K562 (cell line): ENCODE data around the gene COL23A1. TPM values are rescaled to one million over a fixed set of nuclear protein-coding genes. Genes with fewer than 3 reads are reported as not detected.
A peak's percentile ranks its signal among the peaks of the same experiment; 100 is the strongest.

Experiments used
- ATAC-seq: fragments of 200-7000 bp; cut with Tn5 transposase; 3 replicates; pipeline ENCODE4 v1.9.1; 2020; ENCODE audit warnings: moderate library complexity
- BruUV-seq: library from RNA; stranded (reverse); fragments of 400-500 nt; replicated peaks from 2 replicates; lab custom pipeline; 2021; lab: Mats Ljungman, UMichigan
- CTCF ChIA-PET: fragments of 300-600 bp; formaldehyde crosslinking; extraction: SDS; loops from one replicate; lab custom pipeline; 2021; ENCODE audit warnings: low intra/inter-chr PET ratio; lab: Yijun Ruan, JAX
- POLR2A ChIA-PET: fragments of 300-600, 350-650 bp; sonication (Branson Sonifier 250); formaldehyde crosslinking; extraction: SDS; loops from one replicate; lab custom pipeline; 2021; ENCODE audit warnings: antibody characterized with exemption, inconsistent platforms; lab: Yijun Ruan, JAX
- DNase-seq, 4 experiments: peaks; one replicate each; pipeline versions ENCODE4 v3.0.0 to v3.0.0-alpha.2; 2011 to 2018; ENCODE audit warnings: low spot score in 3 of 4, mixed read lengths in 3 of 4; ENCODE audit errors: extremely low read depth in 1 of 4
- FAIRE-seq: peaks from 2 replicates; lab custom pipeline; 2011; peaks lifted over from hg19 to GRCh38; lab: Jason Lieb, UNC
- H2AFZ ChIP-seq: 2 replicates; pipeline ENCODE4 v1.6.0; 2011; ENCODE audit warnings: low read depth, low read length, control low read depth, inconsistent platforms
- H3K27ac ChIP-seq: fragments of 200-600 bp; 3 replicates; pipeline ENCODE4 v1.8.0; 2011; ENCODE audit warnings: low read depth, mild to moderate bottlenecking, control low read depth, inconsistent platforms, low read length, moderate library complexity, mixed read lengths; ENCODE audit errors: extremely low read depth
- H3K27me3 ChIP-seq, 2 experiments: fragments of 300-600 bp in 1 of 2; 2 replicates in 1 of 2; 3 replicates in 1 of 2; pipeline versions ENCODE4 v1.6.0 to v1.8.0; 2011; ENCODE audit warnings: inconsistent platforms in 2 of 2, low read length in 2 of 2, mild to moderate bottlenecking in 1 of 2, mixed read lengths in 1 of 2, moderate library complexity in 1 of 2; ENCODE audit not compliant: control insufficient read depth in 2 of 2, insufficient read depth in 2 of 2
- H3K36me3 ChIP-seq: fragments of 300-600 bp; 3 replicates; pipeline ENCODE4 v1.8.0; 2011; ENCODE audit warnings: mild to moderate bottlenecking, low read length, inconsistent platforms; ENCODE audit not compliant: control insufficient read depth, insufficient read depth
- H3K4me1 ChIP-seq, 2 experiments: fragments of 200-600 bp in 1 of 2; replicated peaks in 1 of 2; 2 replicates in 1 of 2; 3 replicates in 1 of 2; pipeline versions ENCODE4 v1.5.1 to v1.8.0; 2011; ENCODE audit warnings: inconsistent platforms in 2 of 2, low read length in 2 of 2, mild to moderate bottlenecking in 1 of 2, mixed read lengths in 1 of 2, moderate library complexity in 1 of 2; ENCODE audit not compliant: control insufficient read depth in 2 of 2, insufficient read depth in 2 of 2
- H3K4me2 ChIP-seq: 2 replicates; pipeline ENCODE4 v1.6.1; 2011; ENCODE audit warnings: low read length, control low read depth, inconsistent platforms, mixed read lengths; ENCODE audit not compliant: insufficient read depth
- H3K4me3 ChIP-seq: fragments of 200-600 bp; sonication (generic), shearing (Covaris generic); 2 replicates; pipeline ENCODE4 v1.5.1; 2016; ENCODE audit warnings: control low read depth, inconsistent platforms
- H3K79me2 ChIP-seq: fragments of 200-600 bp; 3 replicates; pipeline ENCODE4 v1.8.0; 2011; ENCODE audit warnings: low read length, inconsistent platforms; ENCODE audit not compliant: control insufficient read depth, insufficient read depth
- H3K9ac ChIP-seq, 2 experiments: 2 replicates each; pipeline versions ENCODE4 v1.6.0 to v1.6.1; 2011; ENCODE audit warnings: low read depth in 2 of 2, low read length in 2 of 2, control low read depth in 1 of 2, inconsistent platforms in 1 of 2, mild to moderate bottlenecking in 1 of 2, mixed read lengths in 1 of 2; ENCODE audit not compliant: insufficient read depth in 1 of 2
- H3K9me1 ChIP-seq: one replicate; pipeline ENCODE4 v1.6.0; 2011; ENCODE audit warnings: inconsistent platforms, mild to moderate bottlenecking, low read length, moderate library complexity; ENCODE audit not compliant: control insufficient read depth, insufficient read depth
- H3K9me3 ChIP-seq: replicated peaks from 2 replicates; pipeline ENCODE4 v1.5.1; 2011; ENCODE audit warnings: low read depth, low read length, inconsistent platforms; ENCODE audit not compliant: control insufficient read depth, insufficient read depth
- H4K20me1 ChIP-seq: replicated peaks from 2 replicates; pipeline ENCODE4 v1.6.1; 2011; ENCODE audit warnings: low read length, inconsistent platforms, mixed read lengths; ENCODE audit not compliant: control insufficient read depth, insufficient read depth
- C11orf30 ChIP-seq: fragments of 450-650 bp; IDR thresholded peaks from 2 replicates; pipeline ENCODE4 v1.6.1; 2016; ENCODE audit warnings: low read depth, mild to moderate bottlenecking
- CC2D1A ChIP-seq: fragments of 450-650 bp; IDR thresholded peaks from 2 replicates; pipeline ENCODE4 v1.6.1; 2017; ENCODE audit warnings: mild to moderate bottlenecking
- MAFF ChIP-seq: IDR thresholded peaks from 2 replicates; pipeline ENCODE4 v1.6.1; 2012; ENCODE audit warnings: low read length, improper control_type of control experiment
- MAFG ChIP-seq: fragments of 450-650 bp; conservative IDR thresholded peaks from 2 replicates; pipeline ENCODE4 v1.6.1; 2016; ENCODE audit warnings: missing genetic modification characterization, missing compliant biosample characterization
- MAFK ChIP-seq: IDR thresholded peaks from 2 replicates; pipeline ENCODE4 v1.6.1; 2011; ENCODE audit warnings: low read length, improper control_type of control experiment
- ZNF316 ChIP-seq: fragments of 450-650 bp; IDR thresholded peaks from 2 replicates; pipeline ENCODE4 v1.6.1; 2016
- WGBS: fragments of 100-300 bp; shearing (Covaris generic); methylation state at CpG from one replicate; pipeline ENCODE4 v1.1.6; 2016; ENCODE audit warnings: low coverage, mixed read lengths; ENCODE audit not compliant: insufficient coverage; ENCODE audit errors: missing lambda C conversion rate; 5-methylcytosine and 5-hydroxymethylcytosine counted together
- in situ Hi-C: fragments of 300-500 bp; cut with MboI; formaldehyde crosslinking; loops from 4 replicates; pipeline ENCODE4 v1.15.0; 2018; ENCODE audit warnings: inconsistent platforms, mixed read lengths
- intact Hi-C: fragments of 100-400 bp; cut with micrococcal nuclease; formaldehyde crosslinking; loops from 2 replicates; pipeline ENCODE4 v1.14.2; 2022
- polyA plus RNA-seq, 8 experiments: library from polyadenylated mRNA; depleted of rRNA in 4 of 8; stranded (reverse) in 5 of 8; unstranded in 3 of 8; fragments of >200 nt; fragmentation: Nextera tagmentation in 2 of 8; fragmentation: Illumina TruSeq in 1 of 8; extraction: Ambion mirVana in 2 of 8; extraction: Trizol in 1 of 8; gene quantifications; 2 replicates each; pipeline versions ENCODE4 v1.2.1 to v1.2.3, GENCODE V29; 2011 to 2014; ENCODE audit warnings: inconsistent platforms in 1 of 8, missing spikeins in 1 of 8
- total RNA-seq, 7 experiments: library from RNA; depleted of rRNA in 6 of 7; stranded (reverse); fragments of >200 nt in 6 of 7; fragmentation: Illumina TruSeq in 2 of 7; extraction: Trizol in 2 of 7; gene quantifications; 2 replicates each; pipeline versions ENCODE4 v1.2.1 to v1.2.3, GENCODE V29; 2011 to 2021; ENCODE audit warnings: low replicate concordance in 1 of 7
- TF ChIP-seq, protein P1 (sequence below): fragments of 450-650 bp; IDR thresholded peaks from 2 replicates; pipeline ENCODE4 v1.6.1; 2016; ENCODE audit warnings: mild to moderate bottlenecking, moderate library complexity

COL23A1 gene
- total and polyA plus RNA-seq, 9 of the 15 experiments (the other 6 are each of a cell fraction or from before 2014, with no cell fraction given) = 0.09 TPM; not detected in 8

GRCh38 chr5:178378527-178379484, 211.4 kb downstream of the COL23A1 start:
- peak; percentile 87 for TF ChIP-seq MAFG (tag)
- TF ChIP-seq ZNF316 = peak; percentile 95
- no peak for TF ChIP-seq CC2D1A
- TF ChIP-seq, protein P1, sequence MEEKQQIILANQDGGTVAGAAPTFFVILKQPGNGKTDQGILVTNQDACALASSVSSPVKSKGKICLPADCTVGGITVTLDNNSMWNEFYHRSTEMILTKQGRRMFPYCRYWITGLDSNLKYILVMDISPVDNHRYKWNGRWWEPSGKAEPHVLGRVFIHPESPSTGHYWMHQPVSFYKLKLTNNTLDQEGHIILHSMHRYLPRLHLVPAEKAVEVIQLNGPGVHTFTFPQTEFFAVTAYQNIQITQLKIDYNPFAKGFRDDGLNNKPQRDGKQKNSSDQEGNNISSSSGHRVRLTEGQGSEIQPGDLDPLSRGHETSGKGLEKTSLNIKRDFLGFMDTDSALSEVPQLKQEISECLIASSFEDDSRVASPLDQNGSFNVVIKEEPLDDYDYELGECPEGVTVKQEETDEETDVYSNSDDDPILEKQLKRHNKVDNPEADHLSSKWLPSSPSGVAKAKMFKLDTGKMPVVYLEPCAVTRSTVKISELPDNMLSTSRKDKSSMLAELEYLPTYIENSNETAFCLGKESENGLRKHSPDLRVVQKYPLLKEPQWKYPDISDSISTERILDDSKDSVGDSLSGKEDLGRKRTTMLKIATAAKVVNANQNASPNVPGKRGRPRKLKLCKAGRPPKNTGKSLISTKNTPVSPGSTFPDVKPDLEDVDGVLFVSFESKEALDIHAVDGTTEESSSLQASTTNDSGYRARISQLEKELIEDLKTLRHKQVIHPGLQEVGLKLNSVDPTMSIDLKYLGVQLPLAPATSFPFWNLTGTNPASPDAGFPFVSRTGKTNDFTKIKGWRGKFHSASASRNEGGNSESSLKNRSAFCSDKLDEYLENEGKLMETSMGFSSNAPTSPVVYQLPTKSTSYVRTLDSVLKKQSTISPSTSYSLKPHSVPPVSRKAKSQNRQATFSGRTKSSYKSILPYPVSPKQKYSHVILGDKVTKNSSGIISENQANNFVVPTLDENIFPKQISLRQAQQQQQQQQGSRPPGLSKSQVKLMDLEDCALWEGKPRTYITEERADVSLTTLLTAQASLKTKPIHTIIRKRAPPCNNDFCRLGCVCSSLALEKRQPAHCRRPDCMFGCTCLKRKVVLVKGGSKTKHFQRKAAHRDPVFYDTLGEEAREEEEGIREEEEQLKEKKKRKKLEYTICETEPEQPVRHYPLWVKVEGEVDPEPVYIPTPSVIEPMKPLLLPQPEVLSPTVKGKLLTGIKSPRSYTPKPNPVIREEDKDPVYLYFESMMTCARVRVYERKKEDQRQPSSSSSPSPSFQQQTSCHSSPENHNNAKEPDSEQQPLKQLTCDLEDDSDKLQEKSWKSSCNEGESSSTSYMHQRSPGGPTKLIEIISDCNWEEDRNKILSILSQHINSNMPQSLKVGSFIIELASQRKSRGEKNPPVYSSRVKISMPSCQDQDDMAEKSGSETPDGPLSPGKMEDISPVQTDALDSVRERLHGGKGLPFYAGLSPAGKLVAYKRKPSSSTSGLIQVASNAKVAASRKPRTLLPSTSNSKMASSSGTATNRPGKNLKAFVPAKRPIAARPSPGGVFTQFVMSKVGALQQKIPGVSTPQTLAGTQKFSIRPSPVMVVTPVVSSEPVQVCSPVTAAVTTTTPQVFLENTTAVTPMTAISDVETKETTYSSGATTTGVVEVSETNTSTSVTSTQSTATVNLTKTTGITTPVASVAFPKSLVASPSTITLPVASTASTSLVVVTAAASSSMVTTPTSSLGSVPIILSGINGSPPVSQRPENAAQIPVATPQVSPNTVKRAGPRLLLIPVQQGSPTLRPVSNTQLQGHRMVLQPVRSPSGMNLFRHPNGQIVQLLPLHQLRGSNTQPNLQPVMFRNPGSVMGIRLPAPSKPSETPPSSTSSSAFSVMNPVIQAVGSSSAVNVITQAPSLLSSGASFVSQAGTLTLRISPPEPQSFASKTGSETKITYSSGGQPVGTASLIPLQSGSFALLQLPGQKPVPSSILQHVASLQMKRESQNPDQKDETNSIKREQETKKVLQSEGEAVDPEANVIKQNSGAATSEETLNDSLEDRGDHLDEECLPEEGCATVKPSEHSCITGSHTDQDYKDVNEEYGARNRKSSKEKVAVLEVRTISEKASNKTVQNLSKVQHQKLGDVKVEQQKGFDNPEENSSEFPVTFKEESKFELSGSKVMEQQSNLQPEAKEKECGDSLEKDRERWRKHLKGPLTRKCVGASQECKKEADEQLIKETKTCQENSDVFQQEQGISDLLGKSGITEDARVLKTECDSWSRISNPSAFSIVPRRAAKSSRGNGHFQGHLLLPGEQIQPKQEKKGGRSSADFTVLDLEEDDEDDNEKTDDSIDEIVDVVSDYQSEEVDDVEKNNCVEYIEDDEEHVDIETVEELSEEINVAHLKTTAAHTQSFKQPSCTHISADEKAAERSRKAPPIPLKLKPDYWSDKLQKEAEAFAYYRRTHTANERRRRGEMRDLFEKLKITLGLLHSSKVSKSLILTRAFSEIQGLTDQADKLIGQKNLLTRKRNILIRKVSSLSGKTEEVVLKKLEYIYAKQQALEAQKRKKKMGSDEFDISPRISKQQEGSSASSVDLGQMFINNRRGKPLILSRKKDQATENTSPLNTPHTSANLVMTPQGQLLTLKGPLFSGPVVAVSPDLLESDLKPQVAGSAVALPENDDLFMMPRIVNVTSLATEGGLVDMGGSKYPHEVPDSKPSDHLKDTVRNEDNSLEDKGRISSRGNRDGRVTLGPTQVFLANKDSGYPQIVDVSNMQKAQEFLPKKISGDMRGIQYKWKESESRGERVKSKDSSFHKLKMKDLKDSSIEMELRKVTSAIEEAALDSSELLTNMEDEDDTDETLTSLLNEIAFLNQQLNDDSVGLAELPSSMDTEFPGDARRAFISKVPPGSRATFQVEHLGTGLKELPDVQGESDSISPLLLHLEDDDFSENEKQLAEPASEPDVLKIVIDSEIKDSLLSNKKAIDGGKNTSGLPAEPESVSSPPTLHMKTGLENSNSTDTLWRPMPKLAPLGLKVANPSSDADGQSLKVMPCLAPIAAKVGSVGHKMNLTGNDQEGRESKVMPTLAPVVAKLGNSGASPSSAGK = no peak
- TF ChIP-seq C11orf30 = peak; percentile 86
- peak; percentile 56; the same call in 1 of the 2 replicates for TF ChIP-seq MAFK
- TF ChIP-seq MAFF = peak; percentile 63
- Histone ChIP-seq H3K79me2 (no peaks in the 10 kb centered on the region), H3K36me3 (no peaks in the 10 kb centered on the region), H3K4me1 (peaks cover 0 to under 1% of the 10 kb centered on the region in 2 experiments; a peak in 2 of 5 replicates), H2AFZ (no peak overlapping the region), H3K4me2 (no peak overlapping the region), H3K27me3 (peaks cover 26 to 85% of the 10 kb centered on the region in 2 experiments), H3K9me3 (no peaks in the 10 kb centered on the region), H3K4me3 (no peak overlapping the region), H3K27ac (no peak overlapping the region), H3K9ac (no peak overlapping the region), H3K9me1 (no peaks in the 10 kb centered on the region), H4K20me1 (peaks cover 5% of the 10 kb centered on the region; the same call in 1 of the 2 replicates)
- in situ Hi-C loops (no loop called here), intact Hi-C loops (loop anchor here (5.0 kb wide), 1 partner anchor 178 kb away; no protein-coding TSS in a partner anchor)
- no peak for DNase-seq
- BruUV-seq = no TSS peak
- no peak for FAIRE-seq
- 27% methylated on average over 14 of the region's 14 CpGs for WGBS
- POLR2A ChIA-PET = interaction anchor here (0.6 to 0.9 kb wide), 2 partner anchors 34 to 38 kb away, joined by 3 read pairs; no protein-coding TSS in a partner anchor
- CTCF ChIA-PET = no interaction called here
- ATAC-seq = no peak
